ENCODE results near the gene DYNAP.

DNA sequence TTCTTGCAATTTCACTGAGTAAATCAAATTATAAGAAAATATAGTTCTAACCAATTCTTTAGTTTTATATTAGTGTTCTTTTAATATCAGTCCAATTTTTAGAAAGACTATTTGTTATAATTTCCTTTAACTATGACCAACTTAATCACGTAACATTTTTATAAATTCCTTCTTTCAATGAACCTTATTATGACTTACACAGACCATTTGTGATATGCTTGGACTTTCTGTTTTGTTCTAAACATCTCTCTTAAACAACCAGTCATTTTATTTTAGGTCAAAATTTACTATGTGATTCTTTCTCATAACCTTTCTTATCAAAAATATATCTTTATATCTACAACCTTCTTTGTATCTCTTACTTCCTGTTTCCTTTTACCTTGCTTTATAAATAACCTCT lies 39.5 kb upstream of the DYNAP start:
- TF ChIP-seq, protein P1, sequence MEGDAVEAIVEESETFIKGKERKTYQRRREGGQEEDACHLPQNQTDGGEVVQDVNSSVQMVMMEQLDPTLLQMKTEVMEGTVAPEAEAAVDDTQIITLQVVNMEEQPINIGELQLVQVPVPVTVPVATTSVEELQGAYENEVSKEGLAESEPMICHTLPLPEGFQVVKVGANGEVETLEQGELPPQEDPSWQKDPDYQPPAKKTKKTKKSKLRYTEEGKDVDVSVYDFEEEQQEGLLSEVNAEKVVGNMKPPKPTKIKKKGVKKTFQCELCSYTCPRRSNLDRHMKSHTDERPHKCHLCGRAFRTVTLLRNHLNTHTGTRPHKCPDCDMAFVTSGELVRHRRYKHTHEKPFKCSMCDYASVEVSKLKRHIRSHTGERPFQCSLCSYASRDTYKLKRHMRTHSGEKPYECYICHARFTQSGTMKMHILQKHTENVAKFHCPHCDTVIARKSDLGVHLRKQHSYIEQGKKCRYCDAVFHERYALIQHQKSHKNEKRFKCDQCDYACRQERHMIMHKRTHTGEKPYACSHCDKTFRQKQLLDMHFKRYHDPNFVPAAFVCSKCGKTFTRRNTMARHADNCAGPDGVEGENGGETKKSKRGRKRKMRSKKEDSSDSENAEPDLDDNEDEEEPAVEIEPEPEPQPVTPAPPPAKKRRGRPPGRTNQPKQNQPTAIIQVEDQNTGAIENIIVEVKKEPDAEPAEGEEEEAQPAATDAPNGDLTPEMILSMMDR (IDR thresholded peaks at IDR 0.05; ENCODE audit: poor library complexity) = no peak
- TF ChIP-seq EZH2 (IDR thresholded peaks at IDR 0.05; ENCODE audit: borderline replicate concordance) = no peak

All from hepatocyte (in vitro differentiated cells).